NCI-H2029 (cell line): ENCODE results near the gene ARHGAP42.
"Not testable (repeated sequence)": the region's sequence is repeated elsewhere in the genome, so short reads cannot be mapped to it uniquely, and the experiment has no call there.

ENCODE experiments used
- DNase-seq: peaks from one replicate; lab custom pipeline; 2025; lab: John Stamatoyannopoulos, UW

Gene ARHGAP42

GRCh38 chr11:100719809-100720221, 32.7 kb downstream of the ARHGAP42 start:
- DNase-seq = peak; percentile 79

GRCh38 chr11:100726680-100727079, 39.6 kb downstream of the ARHGAP42 start:
- DNase-seq = no peak

GRCh38 chr11:100727410-100727809, 40.3 kb downstream of the ARHGAP42 start:
- DNase-seq = no peak

GRCh38 chr11:100730266-100730665, 43.2 kb downstream of the ARHGAP42 start:
- no peak for DNase-seq

- DNase-seq = no peak
These were observed 44.4 kb downstream of the ARHGAP42 start for GRCh38 chr11:100731471-100731870.

GRCh38 chr11:100732949-100733348, 45.9 kb downstream of the ARHGAP42 start:
- no peak for DNase-seq

- no peak for DNase-seq
These were observed 47.8 kb downstream of the ARHGAP42 start for GRCh38 chr11:100734743-100735527.

- DNase-seq = no peak
These were observed 49.0 kb downstream of the ARHGAP42 start for GRCh38 chr11:100735949-100736675.

- no peak for DNase-seq
These were observed 51.7 kb downstream of the ARHGAP42 start for GRCh38 chr11:100738701-100739270.

GRCh38 chr11:100739666-100740065, 52.6 kb downstream of the ARHGAP42 start:
- DNase-seq = no peak

- DNase-seq = no peak
These were observed 53.4 kb downstream of the ARHGAP42 start for GRCh38 chr11:100740440-100740839.

GRCh38 chr11:100741866-100742625, 55.0 kb downstream of the ARHGAP42 start:
- DNase-seq = no peak

GRCh38 chr11:100746448-100746847, 59.4 kb downstream of the ARHGAP42 start:
- DNase-seq = no peak

GRCh38 chr11:100748153-100748552, 61.1 kb downstream of the ARHGAP42 start:
- no peak for DNase-seq

- DNase-seq = not testable (repeated sequence)
These were observed 62.9 kb downstream of the ARHGAP42 start for GRCh38 chr11:100749887-100750565.

- DNase-seq = not testable (repeated sequence)
These were observed 63.4 kb downstream of the ARHGAP42 start for GRCh38 chr11:100750566-100750891.

GRCh38 chr11:100752371-100753171, 65.5 kb downstream of the ARHGAP42 start:
- DNase-seq = peak; percentile 29

- no peak for DNase-seq
These were observed 66.1 kb downstream of the ARHGAP42 start for GRCh38 chr11:100753172-100753543.

GRCh38 chr11:100753571-100753970, 66.5 kb downstream of the ARHGAP42 start:
- DNase-seq = no peak

GRCh38 chr11:100756559-100756958, 69.5 kb downstream of the ARHGAP42 start:
- no peak for DNase-seq

- no peak for DNase-seq
These were observed 70.6 kb downstream of the ARHGAP42 start for GRCh38 chr11:100757646-100758045.
